Spleen (tissue), 7 donors: ENCODE results near the gene SOWAHC.

Experiments used
- CTCF ChIP-seq, 11 experiments: fragments of 200-600 bp in 7 of 11; fragments of 450-650 bp in 4 of 11; sonication (generic) in 4 of 11; IDR thresholded peaks in 8 of 11; conservative IDR thresholded peaks in 3 of 11; 1 replicate in 7 of 11; 2 replicates in 4 of 11; pipeline versions ENCODE4 v1.4.0 to v1.8.0; 2016 to 2021; ENCODE audit warnings: antibody characterized with exemption in 11 of 11, inconsistent platforms in 4 of 11, mild to moderate bottlenecking in 1 of 11
- POLR2AphosphoS5 ChIP-seq, 3 donors: sonication (generic); formaldehyde crosslinking; IDR thresholded peaks; one replicate each; pipeline ENCODE4 v1.5.1; 2017; ENCODE audit warnings: antibody characterized with exemption in 3 of 3
- donor health status: DM: no; HTN: no; CAD: no; lungs with moderate emphysema.
- donor health status: DM: no; HTN: no; CAD: no.
- donor health status: DM: no; HTN: no; CAD: no.

GRCh38 chr2:109636317-109636716 is 22.2 kb downstream of the SOWAHC start:
- no peak for TF ChIP-seq CTCF (IDR thresholded peaks at IDR 0.05 in 8 of 11, conservative IDR thresholded peaks at IDR 0.05 in 3 of 11)
- no peak for TF ChIP-seq POLR2AphosphoS5 (IDR thresholded peaks at IDR 0.05)
